HEK293T (cell line): Measurements from ENCODE around the gene CFAP54.

Experiments
- ARNT ChIP-seq: fragments of 450-650 bp; IDR thresholded peaks from 2 replicates; pipeline ENCODE4 v1.6.1; 2017; ENCODE audit warnings: mild to moderate bottlenecking
- FOXA1 ChIP-seq: fragments of 450-650 bp; IDR thresholded peaks from 2 replicates; pipeline ENCODE4 v1.6.1; 2016; ENCODE audit warnings: mild to moderate bottlenecking
- FOXM1 ChIP-seq: fragments of 450-650 bp; IDR thresholded peaks from 2 replicates; pipeline ENCODE4 v1.6.1; 2017; ENCODE audit warnings: mild to moderate bottlenecking, borderline replicate concordance
- PKNOX1 ChIP-seq: fragments of 450-650 bp; IDR thresholded peaks from 2 replicates; pipeline ENCODE4 v1.6.1; 2016
- SP1 ChIP-seq: fragments of 450-650 bp; IDR thresholded peaks from 2 replicates; pipeline ENCODE4 v1.6.1; 2017
- ZNF384 ChIP-seq: fragments of 450-650 bp; IDR thresholded peaks from 2 replicates; pipeline ENCODE4 v1.6.1; 2016

- TF ChIP-seq ZNF384 (no peak), ARNT (no peak), FOXM1 (no peak), FOXA1 (no peak), PKNOX1 (no peak), SP1 (no peak)
These were observed 96.6 kb downstream of the CFAP54 start for GRCh38 chr12:96585977-96586376.
